ENCODE measurements around the gene ALK. TPM values are rescaled to one million over a fixed set of nuclear protein-coding genes. Genes with fewer than 3 reads are reported as not detected.

ALK gene
- total RNA-seq, 1 experiment from 2014 or later = 0.26 TPM

DNA sequence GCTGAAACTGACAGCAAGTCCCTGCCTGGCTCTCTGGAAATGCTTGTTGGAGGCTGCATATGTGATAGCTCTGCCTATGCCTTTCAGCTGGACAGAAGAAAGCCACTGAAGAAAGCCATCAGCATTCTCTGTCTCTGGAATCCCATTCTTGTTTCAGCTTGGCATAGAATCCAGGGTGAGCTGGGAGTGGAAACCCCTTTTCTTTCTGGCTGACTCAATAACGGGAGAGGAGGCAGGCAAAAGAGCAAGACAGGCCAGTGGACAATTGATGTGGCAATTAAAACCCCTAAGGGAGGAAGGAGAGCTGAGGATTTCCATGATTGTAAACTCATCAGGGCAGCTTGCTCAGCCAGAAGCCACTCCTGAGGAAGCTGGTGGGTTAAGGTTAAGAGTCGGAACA lies 598.1 kb downstream of the ALK start:
- no peak for DNase-seq (ENCODE audit: low spot score)

DNA sequence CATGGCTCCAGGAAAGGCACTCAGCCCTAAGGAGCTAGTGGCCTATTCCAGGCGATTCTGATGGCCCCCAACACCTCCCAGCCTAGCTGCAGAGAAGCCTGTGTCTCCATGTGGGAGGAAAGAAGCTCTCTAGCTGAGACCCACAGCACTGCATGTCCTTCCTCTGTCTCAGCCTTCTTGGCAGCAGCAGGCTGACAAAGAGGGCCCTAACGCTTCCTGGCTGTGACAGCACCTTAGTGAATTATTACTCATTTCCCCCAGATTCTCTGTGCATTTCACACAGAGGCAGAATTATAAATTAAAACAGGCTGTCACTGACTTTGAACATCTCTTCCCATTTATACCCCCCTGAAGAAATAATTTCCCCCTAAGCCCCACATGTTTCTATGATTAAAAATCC lies 599.4 kb downstream of the ALK start:
- peak; percentile 42 for DNase-seq (ENCODE audit: low spot score)

DNA sequence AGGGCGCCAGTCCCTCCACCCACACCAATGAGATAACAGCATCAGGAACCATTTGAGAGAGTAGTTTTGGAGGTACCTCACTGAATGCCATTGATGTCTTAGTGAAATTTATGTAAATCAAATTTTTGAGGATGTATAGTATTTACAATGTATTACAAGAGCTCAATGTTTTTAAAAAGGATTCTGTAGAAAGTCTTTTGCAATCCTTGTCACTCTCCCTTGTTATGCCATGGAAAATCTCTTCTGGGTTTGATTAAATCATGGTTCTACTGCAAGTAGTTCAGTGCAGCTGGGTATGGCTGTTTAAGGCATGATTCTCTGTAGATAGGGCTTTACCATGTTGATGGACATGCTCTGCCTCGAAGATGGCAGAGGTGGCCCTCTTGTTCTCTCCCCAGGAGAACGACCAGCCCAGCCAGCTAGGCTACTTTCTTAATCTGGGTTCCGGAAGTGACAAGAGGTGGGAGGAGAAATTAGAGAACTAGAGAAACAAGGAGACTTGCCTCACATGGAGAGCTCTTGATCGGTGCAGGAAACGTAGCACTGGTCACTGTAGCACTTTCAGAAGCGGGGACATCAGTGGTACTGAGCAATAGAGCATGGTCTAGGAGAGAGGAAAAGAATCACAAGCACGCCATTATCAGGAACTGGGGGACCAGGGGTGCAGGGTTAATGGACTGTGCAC lies 603.4 kb downstream of the ALK start:
- no peak for DNase-seq (ENCODE audit: low spot score)

DNA sequence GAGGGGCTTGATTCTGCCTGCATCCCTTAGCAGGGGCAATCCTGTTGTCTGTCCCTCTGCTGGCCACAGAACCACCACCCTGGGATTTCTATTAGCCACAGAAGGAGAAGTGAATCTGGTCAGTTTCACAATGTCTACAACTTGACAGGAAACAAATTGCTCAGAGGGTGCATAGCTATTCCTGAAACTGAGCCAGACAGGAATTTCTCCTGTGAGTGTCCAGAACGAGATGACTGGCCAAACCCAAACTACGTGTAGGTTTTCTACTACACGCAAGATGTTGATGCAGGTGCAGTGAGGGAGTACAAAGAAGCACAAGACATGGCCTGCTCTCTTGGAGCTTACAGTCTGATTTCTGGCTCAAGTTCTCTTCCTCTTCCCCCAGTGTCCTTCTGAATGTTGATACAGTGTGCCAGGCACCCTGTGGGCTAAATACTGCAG lies 604.3 kb downstream of the ALK start:
- DNase-seq (ENCODE audit: low spot score) = no peak

DNA sequence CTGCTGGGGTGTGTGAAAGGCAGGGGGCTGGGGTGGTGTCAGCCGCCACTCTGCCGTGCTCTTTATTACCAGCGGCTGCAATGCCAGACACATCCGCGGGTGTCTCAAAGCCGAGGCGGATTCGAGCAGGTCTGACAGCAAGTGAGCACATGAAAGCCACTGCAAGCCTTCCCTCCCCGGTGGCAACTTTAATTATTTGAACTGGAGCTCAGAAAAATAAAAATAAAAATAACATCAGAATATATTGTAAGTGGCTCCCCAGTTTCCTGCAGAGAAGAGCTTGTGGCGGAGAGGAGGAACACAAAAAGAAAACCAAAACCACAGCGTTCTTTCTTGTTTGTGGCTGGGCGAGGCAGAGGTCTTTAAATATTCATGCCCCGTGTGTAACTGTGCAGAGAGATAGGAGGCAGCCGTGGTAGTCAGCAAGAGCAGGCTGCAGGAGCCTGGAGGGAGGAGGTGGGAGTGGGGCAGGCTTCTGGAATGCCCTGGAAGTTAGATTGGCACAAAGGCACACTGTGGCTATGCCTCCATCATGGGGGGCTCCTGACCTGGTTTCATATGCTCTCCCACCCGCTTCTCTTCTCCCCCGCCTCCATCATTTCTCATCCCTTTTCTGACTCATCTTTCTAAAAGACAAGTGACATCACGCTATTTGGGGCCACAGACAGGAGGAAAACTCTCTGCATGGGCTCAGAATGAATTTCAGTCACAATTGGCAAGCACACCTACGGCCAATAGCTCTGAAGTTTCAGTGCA lies 606.4 kb downstream of the ALK start:
- DNase-seq (ENCODE audit: low spot score) = no peak

DNA sequence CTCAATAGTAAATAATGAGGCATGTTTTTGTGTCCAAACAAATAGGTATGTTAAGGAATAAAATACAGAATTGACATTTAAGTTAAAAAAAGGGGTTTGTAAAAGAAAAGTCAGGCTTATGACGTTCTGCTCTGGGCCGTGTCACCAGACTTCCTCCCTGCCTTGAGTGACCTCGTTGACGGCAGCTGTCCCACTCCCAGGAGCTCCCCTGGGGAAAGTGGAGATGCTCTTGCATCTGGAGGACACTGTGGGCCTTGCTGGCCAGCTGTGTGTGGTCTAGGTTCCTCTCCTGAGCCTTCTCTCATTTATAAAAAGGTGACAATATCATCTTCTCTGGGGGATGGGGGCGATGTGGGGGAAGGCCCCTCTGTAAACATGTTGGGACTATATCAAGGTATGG lies 609.9 kb downstream of the ALK start:
- DNase-seq (ENCODE audit: low spot score) = no peak

DNA sequence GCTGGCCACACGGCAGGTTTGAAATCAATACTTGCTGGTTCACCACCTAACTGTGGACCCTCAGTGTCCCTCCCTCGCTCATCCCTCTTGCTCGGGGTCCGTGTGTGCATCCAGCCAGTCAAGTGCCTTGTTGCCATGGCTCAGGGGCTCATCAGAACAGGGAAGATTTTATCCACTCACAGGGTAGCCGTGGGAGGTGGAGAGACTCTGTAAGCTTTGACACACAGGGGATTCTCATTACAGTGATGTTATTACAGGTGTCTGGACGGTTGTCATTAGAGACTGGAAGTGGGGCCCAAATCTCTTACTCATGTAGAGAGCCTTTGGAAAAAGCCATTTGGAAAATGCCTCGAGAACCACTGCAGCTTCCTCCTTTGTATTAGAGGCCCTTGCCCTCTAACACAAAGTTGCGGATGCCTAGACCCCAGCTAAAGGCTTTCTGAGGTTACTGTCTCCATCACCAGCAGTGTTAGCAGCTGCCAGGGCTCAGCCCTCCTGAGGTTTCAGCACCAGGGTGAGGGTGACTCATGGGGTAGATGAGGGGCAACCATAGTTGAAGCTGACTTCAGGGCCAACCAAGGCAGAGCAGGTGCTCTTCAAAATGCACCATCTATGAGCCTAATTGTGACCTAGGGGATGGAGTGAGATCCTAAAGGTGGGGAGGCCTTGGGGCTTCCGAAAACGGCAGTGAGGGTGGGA lies 610.6 kb downstream of the ALK start:
- no peak for DNase-seq (ENCODE audit: low spot score)

DNA sequence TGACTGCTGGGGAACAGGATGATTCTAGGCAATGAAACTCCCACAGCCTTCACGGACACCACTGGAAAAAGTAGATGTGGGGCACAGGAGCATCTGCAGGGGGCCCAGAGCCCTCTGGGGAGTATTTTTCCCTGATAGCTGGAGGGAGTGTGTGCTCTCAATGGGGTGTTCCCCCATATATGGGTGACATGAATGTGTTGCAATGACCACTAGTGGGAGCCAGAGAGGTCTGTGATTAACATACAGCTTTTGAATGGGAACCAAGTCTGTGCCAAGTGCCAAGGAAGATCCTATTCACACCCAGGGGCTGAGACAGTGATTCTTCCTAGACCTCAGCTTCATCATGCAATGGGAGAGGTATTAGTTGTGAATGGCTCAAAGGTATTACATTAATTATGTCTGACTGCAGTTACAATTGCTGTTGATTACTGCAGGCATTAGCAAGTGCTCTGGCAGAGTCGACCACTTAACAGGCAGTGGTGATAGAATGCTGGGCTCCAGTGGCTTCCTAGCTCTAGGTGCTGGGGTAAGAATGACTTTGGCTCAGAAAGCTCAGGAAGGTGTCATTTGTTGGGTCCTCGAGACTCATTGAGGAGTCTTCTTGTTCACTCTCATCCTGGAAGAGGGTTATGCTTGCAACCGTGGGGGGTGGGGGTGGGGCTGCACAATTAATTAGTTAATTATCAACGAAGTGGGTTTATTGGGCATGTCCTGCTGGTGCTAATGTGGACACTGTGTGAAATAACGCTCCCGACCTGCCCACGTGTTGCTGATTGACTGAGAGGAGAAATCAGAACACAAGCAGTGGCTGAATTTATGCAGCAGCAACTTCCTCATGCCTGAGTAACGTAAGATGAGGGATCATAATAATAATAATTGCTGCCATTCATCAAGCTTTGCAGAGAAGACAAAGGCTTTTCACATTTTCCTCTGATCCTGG lies 612.0 kb downstream of the ALK start:
- peak; percentile 60 for DNase-seq (ENCODE audit: low spot score)

DNA sequence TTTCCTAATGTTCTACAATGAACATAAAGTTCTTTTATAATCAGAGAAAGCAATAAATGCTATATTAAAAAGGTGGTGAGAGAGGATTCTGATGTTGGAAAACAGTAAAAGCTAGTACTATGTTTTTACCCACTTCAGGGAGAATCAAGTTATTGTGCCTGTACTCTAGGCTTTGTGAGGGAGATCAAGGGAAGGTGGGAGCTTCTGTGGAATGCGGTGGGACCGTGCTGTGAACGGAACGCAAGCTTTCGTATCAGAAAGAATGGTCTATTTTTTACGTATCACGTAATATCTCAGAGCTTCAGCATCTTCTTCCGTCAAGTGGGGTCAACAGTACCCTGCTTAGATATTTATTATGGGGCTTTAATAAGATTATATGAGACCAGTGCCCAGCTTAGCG lies 613.0 kb downstream of the ALK start:
- no peak for DNase-seq (ENCODE audit: low spot score)

DNA sequence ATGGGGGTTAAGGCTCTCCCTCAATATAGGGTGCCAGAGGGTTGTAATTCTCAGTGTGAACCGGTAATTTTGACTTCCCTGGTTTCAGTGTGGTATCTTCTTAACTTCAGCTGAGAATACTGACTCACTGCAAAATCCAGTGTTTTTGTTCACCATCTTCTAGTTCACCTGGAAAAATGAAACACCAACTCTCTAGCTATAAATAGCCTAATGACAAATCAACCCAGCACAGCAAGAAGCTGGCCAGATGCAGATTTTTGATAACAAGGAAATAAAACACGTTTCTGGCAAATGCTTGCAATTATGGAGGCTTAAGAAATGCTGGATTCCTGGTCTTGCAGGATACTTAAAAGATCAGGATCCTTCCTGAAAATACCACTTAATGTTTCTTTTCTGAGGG lies 613.9 kb downstream of the ALK start:
- DNase-seq (ENCODE audit: low spot score) = no peak

DNA sequence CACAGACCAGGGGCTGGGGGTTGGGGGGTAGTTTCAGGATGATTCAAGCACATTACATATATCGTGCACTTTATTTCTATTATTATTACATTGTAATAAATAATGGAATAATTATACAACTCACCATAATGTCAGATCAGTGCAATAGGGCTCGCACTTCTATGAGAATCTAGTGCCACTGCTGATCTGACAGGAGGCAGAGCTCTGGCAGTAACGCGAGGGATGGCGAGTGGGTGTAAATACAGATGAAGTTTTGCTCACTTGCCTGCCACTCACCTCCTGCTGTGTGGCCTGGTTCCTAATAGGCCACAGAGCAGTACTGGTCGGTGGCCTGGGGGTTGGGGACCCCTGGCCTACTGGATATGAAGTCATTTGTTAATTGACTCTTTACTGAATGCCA lies 615.6 kb downstream of the ALK start:
- DNase-seq (ENCODE audit: low spot score) = no peak

DNA sequence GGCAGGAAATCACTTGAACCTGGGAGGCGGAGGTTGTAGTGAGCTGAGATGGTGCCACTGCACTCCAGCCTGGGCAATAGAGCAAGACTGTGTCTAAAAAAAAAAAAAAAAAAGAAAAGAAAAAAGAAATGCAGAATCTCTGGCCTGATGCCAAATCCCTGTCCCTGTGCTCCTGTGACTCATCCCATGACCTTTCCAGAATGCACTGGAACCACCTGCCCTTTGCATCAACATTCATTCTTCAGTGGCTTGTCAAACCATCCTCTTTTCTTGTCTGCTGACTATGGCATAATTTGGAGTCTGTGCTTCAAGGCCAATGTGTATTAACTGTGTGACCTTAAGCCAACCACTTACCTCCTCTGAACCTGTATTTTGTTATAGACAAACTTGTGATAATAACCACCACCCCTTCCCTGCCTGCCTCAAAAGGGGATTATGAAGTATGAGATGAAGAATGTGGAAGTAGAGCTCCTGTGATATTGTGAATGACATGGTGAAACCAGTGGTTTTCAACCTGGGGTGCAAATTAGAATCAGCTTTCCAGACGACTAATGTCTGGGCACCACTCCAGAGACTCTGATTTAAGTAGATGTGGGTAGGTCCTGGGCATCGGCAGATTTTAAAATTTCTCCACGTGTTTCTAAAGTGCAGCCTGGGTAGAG lies 616.9 kb downstream of the ALK start:
- no peak for DNase-seq (ENCODE audit: low spot score)

DNA sequence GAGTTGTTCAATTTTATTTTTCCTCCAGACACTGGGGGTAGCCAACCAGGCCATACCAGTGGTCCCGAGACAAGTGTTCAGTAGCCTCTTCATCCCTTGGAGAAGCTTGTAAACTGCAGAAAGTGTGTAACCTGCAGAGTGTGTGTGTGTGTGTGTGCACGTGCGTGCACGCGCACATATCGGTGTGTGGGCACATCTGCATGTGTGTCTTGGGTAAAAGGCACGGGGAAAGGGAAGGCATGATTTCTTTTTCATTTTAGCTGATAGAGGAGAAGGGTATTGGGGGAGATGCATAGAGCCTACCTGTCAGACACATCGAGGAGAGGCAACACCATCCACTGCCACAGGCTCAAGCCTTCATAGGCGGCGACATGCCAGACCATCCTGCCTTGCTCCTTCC lies 624.8 kb downstream of the ALK start:
- no peak for DNase-seq (ENCODE audit: low spot score)

DNA sequence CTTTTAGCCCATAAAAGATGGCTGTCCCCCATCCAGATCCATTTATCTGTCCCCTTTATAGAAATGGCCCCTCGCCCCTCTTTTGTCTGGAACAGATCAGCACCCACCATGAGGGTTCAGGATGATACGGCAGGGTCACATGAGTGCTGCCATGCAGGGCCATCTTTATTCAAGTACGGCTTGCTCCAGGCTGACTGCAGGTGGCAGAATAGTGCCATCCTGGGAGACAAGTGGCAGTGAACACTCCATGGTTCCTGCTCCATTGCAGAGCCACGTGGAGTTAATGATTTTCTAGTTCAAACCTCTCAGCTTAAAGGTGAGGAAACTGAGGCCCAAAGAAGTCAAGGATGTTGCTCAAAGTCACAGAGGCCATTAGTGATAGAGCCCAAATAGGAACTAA lies 625.5 kb downstream of the ALK start:
- no peak for DNase-seq (ENCODE audit: low spot score)

DNA sequence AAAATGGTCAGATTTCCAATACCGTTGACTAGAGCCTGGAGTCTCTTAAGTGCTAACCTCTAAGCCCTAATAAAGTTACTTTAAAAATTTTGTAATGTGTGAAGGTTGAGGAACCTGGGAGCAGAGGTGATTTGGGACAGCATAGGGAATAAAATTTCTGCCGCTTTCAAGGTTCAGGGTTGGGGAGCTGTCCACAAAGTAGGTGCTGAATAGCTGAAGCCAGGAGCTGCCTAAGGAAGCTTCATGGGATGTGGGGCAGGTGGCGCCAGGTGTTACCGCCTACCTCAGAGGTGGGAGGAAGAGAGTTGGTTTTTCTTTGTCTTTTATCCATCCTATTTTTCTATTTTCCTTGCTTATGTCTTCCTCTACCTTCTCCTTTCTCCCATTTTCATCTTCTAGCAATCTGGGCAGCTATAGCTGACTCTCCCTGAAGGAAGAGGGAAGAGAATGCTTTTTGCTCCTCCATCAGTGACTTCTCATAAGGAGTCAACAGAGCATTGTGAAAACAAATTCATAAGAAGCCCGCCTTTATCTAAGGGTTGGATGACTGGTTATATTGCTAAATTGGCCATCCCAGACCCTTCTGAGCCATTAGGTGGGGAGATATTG lies 627.5 kb downstream of the ALK start:
- DNase-seq (ENCODE audit: low spot score) = peak; percentile 31

DNA sequence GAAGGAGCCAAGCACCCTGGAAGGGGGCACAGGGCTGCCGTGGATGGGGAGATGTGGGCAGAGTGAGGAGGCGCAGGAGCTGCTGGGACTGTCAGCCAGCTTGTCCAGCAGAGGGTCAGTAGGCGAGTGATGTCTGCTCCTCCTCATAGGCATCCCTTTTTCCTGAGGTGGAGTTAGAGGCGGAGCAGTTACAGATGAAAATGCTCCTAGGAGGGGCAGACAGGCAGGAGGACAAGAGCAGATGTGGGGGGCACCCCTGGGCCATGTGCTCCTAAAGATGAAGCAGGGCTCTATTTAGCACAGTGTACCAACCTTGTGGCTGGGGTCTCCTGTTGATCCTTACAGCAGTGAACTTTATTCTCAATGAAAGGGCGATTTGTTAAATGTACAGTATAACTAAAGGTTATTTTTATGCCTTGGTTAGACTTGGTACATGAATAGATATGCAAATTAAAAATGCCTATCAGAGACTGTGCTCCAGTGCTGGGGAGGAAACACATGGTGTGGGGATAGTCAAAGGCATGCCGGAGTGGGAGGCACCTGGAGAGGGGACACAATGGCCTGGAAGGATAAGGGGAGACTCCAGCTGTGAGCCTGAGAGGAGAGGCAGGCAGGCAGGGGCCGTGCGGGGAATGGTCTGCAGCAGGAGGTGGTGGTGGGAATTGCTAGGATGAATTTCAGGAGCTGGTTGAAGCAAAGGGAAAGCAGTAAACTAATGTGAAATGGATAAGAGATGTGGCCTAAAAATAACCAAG lies 630.9 kb downstream of the ALK start:
- no peak for DNase-seq (ENCODE audit: low spot score)

DNA sequence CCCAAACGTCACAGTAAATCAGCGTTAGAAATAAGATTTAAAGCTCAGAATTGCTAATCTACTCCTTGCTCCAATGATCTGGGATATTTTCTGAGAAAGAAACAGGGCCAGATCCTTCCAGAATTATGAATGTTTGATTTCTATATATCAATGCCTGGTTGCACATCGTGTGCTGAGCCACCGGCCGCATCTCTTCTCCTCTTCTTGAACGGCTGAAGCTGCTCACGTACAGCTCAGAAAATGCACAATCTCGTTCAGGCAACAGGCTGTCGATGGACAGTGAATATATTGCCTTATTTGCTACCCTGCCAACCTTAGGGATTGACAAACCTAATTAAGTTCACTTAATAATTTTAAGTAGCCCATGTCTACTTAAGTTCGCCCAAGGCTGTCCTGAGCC lies 636.7 kb downstream of the ALK start:
- no peak for DNase-seq (ENCODE audit: low spot score)

DNA sequence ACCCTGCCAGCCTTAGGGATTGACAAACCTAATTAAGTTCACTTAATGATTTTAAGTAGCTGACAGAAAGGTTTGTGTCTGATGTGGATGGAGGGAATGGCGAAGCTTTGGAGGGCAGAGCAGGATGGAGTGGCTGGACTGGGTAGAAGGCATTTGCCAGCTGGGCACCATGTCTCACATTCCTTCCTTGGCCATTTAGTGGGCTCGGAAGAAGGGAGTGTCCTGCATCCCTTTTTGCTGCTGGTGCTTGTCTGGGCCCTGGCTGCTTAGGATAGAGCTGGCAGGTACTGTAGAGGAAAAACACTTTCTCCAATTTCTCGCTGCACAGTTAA lies 639.5 kb downstream of the ALK start:
- DNase-seq (ENCODE audit: low spot score) = no peak

DNA sequence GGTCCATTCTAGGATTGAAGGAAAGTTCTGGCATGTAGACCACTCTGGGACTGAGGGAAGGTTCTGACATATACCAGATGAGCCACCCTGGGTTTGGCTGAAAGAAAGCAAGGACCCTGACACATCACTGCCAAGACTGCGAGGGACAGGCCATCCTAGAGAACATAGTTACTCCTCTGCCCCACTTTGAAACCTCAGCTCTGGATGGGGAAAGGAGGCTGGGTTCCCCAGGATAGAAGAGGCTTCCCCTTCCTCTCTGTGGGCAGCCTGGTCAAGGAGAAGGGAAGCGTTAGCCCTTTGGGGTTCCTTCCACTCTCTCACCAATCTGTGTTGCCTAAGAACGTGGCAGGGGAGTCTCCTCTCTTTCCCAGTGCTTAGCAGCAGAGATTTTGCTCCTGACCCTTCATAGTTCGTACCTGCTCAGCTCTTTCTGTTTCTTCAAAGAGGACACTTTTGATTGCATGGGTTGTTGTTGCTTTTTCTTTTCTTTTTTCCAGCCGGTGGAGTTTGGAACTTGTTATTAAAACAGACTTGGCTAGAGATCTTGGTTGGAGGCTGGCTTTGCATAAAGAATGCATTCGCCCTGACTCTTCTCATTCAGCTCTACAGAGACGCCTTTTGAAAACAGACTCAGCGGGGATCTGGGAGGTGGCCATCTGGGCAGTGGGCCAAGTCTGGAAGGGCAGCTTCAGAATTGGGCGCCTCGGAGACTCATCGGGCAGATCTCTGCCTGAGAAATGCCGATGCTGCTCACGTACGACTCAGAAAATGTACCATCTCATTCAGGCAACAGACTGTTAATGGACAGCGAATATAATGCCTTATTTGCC lies 640.1 kb downstream of the ALK start:
- DNase-seq (ENCODE audit: low spot score) = peak; percentile 80

All from A172 (cell line).